K562 (cell line): Measurements from ENCODE around the gene ZSCAN25. TPM values are rescaled to one million over a fixed set of nuclear protein-coding genes. Genes with fewer than 3 reads are reported as not detected.
A peak's percentile ranks its signal among the peaks of the same experiment; 100 is the strongest.

Source experiments
- ARID1B ChIP-seq: fragments of 450-650 bp; IDR thresholded peaks from 2 replicates; pipeline ENCODE4 v1.6.1; 2016; ENCODE audit warnings: antibody characterized with exemption, mild to moderate bottlenecking, inconsistent platforms
- ATF3 ChIP-seq, 2 experiments: fragments of 450-650 bp in 1 of 2; sonication (generic) in 1 of 2; formaldehyde crosslinking in 1 of 2; IDR thresholded peaks in 1 of 2; conservative IDR thresholded peaks in 1 of 2; 2 replicates each; pipeline versions ENCODE4 v1.6.1 to v1.8.1; 2016 to 2023; ENCODE audit warnings: mild to moderate bottlenecking in 2 of 2, moderate library complexity in 2 of 2, inconsistent platforms in 1 of 2, missing genetic modification reagents in 1 of 2
- CREM ChIP-seq: IDR thresholded peaks from 2 replicates; pipeline ENCODE4 v1.6.1; 2014; ENCODE audit warnings: antibody characterized with exemption, low read depth
- E2F3 ChIP-seq: fragments of 250-450 bp; sonication (Bioruptor Pico); IDR thresholded peaks from 2 replicates; pipeline ENCODE4 v1.4.0; 2020; ENCODE audit warnings: mild to moderate bottlenecking
- EHMT2 ChIP-seq: fragments of 450-650 bp; IDR thresholded peaks from 2 replicates; pipeline ENCODE4 v1.6.1; 2018; ENCODE audit warnings: antibody characterized with exemption
- FOS ChIP-seq: IDR thresholded peaks from 3 replicates; pipeline ENCODE4 v1.6.1; 2011; ENCODE audit not compliant: insufficient read length; ENCODE audit errors: extremely low read depth
- HOMEZ ChIP-seq: fragments of 250-450 bp; sonication (Bioruptor Pico); IDR thresholded peaks from 2 replicates; pipeline ENCODE4 v1.4.0; 2020; ENCODE audit warnings: mild to moderate bottlenecking, moderate library complexity
- L3MBTL2 ChIP-seq: fragments of 450-650 bp; IDR thresholded peaks from 2 replicates; pipeline ENCODE4 v1.6.1; 2016; ENCODE audit warnings: mild to moderate bottlenecking, moderate library complexity
- MBD2 ChIP-seq: sonication (generic); IDR thresholded peaks from 2 replicates; pipeline ENCODE4 v1.6.1; 2016; ENCODE audit warnings: low read depth, borderline replicate concordance
- MEIS2 ChIP-seq: fragments of 450-650 bp; IDR thresholded peaks from 2 replicates; pipeline ENCODE4 v1.6.1; 2014; ENCODE audit warnings: mild to moderate bottlenecking; ENCODE audit not compliant: partially characterized antibody
- PPARD ChIP-seq: fragments of 250-450 bp; sonication (Bioruptor Pico); IDR thresholded peaks from 2 replicates; pipeline ENCODE4 v1.8.0; 2022; ENCODE audit warnings: inconsistent platforms, mild to moderate bottlenecking, moderate library complexity
- RCOR1 ChIP-seq, 2 experiments: IDR thresholded peaks; 2 replicates each; pipeline ENCODE4 v1.6.1; 2012; ENCODE audit warnings: low read depth in 2 of 2, low read length in 2 of 2, borderline replicate concordance in 1 of 2, improper control_type of control experiment in 1 of 2
- SMARCE1 ChIP-seq: fragments of 450-650 bp; IDR thresholded peaks from 2 replicates; pipeline ENCODE4 v1.7.1; 2016; ENCODE audit warnings: mild to moderate bottlenecking
- SRF ChIP-seq, 2 experiments: fragments of 250-450, 450-650 bp in 1 of 2; sonication (Bioruptor Pico) in 1 of 2; sonication (generic) in 1 of 2; formaldehyde crosslinking; IDR thresholded peaks; 2 replicates each; pipeline versions ENCODE4 v1.5.0 to v1.5.1; 2020 to 2022; ENCODE audit warnings: mild to moderate bottlenecking in 1 of 2, missing genetic modification reagents in 1 of 2
- TFE3 ChIP-seq: fragments of 450-650 bp; formaldehyde crosslinking; IDR thresholded peaks from 2 replicates; pipeline ENCODE4 v1.4.0; 2020; ENCODE audit warnings: mild to moderate bottlenecking, mixed read lengths
- TOE1 ChIP-seq, 2 experiments: fragments of 450-650 bp in 1 of 2; sonication (generic) in 1 of 2; formaldehyde crosslinking in 1 of 2; IDR thresholded peaks; 2 replicates each; pipeline versions ENCODE4 v1.7.1 to v1.8.0; 2016 to 2022; ENCODE audit warnings: borderline replicate concordance in 2 of 2, mild to moderate bottlenecking in 2 of 2, antibody characterized with exemption in 1 of 2, inconsistent platforms in 1 of 2, low read depth in 1 of 2, missing genetic modification reagents in 1 of 2, moderate library complexity in 1 of 2
- ZBTB11 ChIP-seq, 3 experiments: fragments of 200-800 bp in 1 of 3; fragments of 250-450 bp in 1 of 3; fragments of 450-650 bp in 1 of 3; sonication (Bioruptor Pico) in 1 of 3; sonication (Bioruptor generic) in 1 of 3; formaldehyde crosslinking in 1 of 3; IDR thresholded peaks; 2 replicates each; pipeline versions ENCODE4 v1.6.1 to v1.8.0; 2016 to 2022; ENCODE audit warnings: mild to moderate bottlenecking in 2 of 3, missing genetic modification characterization in 2 of 3, missing compliant biosample characterization in 1 of 3, moderate library complexity in 1 of 3
- ZBTB7A ChIP-seq: IDR thresholded peaks from 2 replicates; pipeline ENCODE4 v1.6.1; 2011; ENCODE audit warnings: low read depth, mild to moderate bottlenecking, low read length, moderate library complexity, borderline replicate concordance; ENCODE audit not compliant: control insufficient read depth
- ZNF239 ChIP-seq: fragments of 250-450 bp; sonication (Bioruptor Pico); IDR thresholded peaks from 2 replicates; pipeline ENCODE4 v1.4.0; 2020; ENCODE audit warnings: mild to moderate bottlenecking
- ZNF274 ChIP-seq: IDR thresholded peaks from 2 replicates; pipeline ENCODE4 v1.6.1; 2011; ENCODE audit warnings: low read depth, mild to moderate bottlenecking, low read length, moderate library complexity, borderline replicate concordance
- polyA plus RNA-seq, 8 experiments: library from polyadenylated mRNA; depleted of rRNA in 4 of 8; stranded (reverse) in 5 of 8; unstranded in 3 of 8; fragments of >200 nt; fragmentation: Nextera tagmentation in 2 of 8; fragmentation: Illumina TruSeq in 1 of 8; extraction: Ambion mirVana in 2 of 8; extraction: Trizol in 1 of 8; gene quantifications; 2 replicates each; pipeline versions ENCODE4 v1.2.1 to v1.2.3, GENCODE V29; 2011 to 2014; ENCODE audit warnings: inconsistent platforms in 1 of 8, missing spikeins in 1 of 8
- total RNA-seq, 7 experiments: library from RNA; depleted of rRNA in 6 of 7; stranded (reverse); fragments of >200 nt in 6 of 7; fragmentation: Illumina TruSeq in 2 of 7; extraction: Trizol in 2 of 7; gene quantifications; 2 replicates each; pipeline versions ENCODE4 v1.2.1 to v1.2.3, GENCODE V29; 2011 to 2021; ENCODE audit warnings: low replicate concordance in 1 of 7

ZSCAN25 gene
- total and polyA plus RNA-seq, 9 of the 15 experiments (the other 6 are each of a cell fraction or from before 2014, with no cell fraction given): 0.94 to 18.4 (median 12.8) TPM

GRCh38 chr7:99679032-99679399, 62.3 kb downstream of the ZSCAN25 start (continued):
- TF ChIP-seq ZBTB11 (CRISPR knock-in tag; IDR thresholded peaks at IDR 0.05) (no peak), EHMT2 (peak; percentile 60; the same call in 1 of the 2 replicates), ZBTB7A (peak; percentile 63; the same call in 1 of the 2 replicates), PPARD (CRISPR knock-in tag) (no peak), SMARCE1 (peak; percentile 88), SRF (CRISPR knock-in tag; IDR thresholded peaks at IDR 0.05) (peak in 1 of 2 experiments; percentile 55; a peak in 1 of 4 replicates), L3MBTL2 (peak; percentile 41; the same call in 1 of the 2 replicates), HOMEZ (CRISPR knock-in tag) (no peak), ARID1B (peak; percentile 71), TOE1 (IDR thresholded peaks at IDR 0.05; ENCODE audit: borderline replicate concordance) (no peak), TOE1 (CRISPR knock-in tag; IDR thresholded peaks at IDR 0.05; ENCODE audit: borderline replicate concordance, low read depth) (no peak), ZNF239 (no peak), MEIS2 (peak; percentile 80), RCOR1 (IDR thresholded peaks at IDR 0.05; ENCODE audit: borderline replicate concordance in 1 of 2, low read depth in 2 of 2, low read length in 2 of 2) (peak in 1 of 2 experiments; percentile 81; a peak in 2 of 4 replicates), TFE3 (no peak), E2F3 (CRISPR knock-in tag) (no peak), FOS (peak; percentile 41), CREM (peak; percentile 33; the same call in 1 of the 2 replicates), MBD2 (0 out of 2 replicates have a peak, but pooled peaks have one; percentile 41), ATF3 (IDR thresholded peaks at IDR 0.05) (peak; percentile 95), ATF3 (CRISPR knock-in tag; conservative IDR thresholded peaks at IDR 0.05) (0 out of 2 replicates have a peak, but pooled peaks have one; percentile 25), ZNF274 (no peak)
